GM19463 (cell line): Measurements from ENCODE around the gene P2RY12.

Experiments used
- ATAC-seq: cut with Tn5 transposase; IDR thresholded peaks from one replicate; pipeline ENCODE4 v1.9.1; 2021; ENCODE audit warnings: mild to moderate bottlenecking, moderate library complexity; ENCODE audit not compliant: unreplicated experiment

The P2RY12 gene

GRCh38 chr3:151347432-151347831 lies 37.1 kb downstream of the P2RY12 start:
- ATAC-seq, result no peak

GRCh38 chr3:151346292-151346691 lies 38.3 kb downstream of the P2RY12 start:
- ATAC-seq, result no peak

- ATAC-seq, result no peak
Measured at GRCh38 chr3:151345859-151346258, 38.7 kb downstream of the P2RY12 start.

- ATAC-seq, result no peak
Measured at GRCh38 chr3:151331696-151332095, 52.9 kb downstream of the P2RY12 start.

- no peak for ATAC-seq
Measured at GRCh38 chr3:151330899-151331298, 53.7 kb downstream of the P2RY12 start.

- no peak for ATAC-seq
Measured at GRCh38 chr3:151330379-151330778, 54.2 kb downstream of the P2RY12 start.

GRCh38 chr3:151329363-151329762 lies 55.2 kb downstream of the P2RY12 start, which contains the start of gene P2RY13:
Gene P2RY13, minus strand, starts transcription at chr3:151329549. Its CDS starts 21 bp downstream, at chr3:151329528.
- no peak for ATAC-seq

GRCh38 chr3:151328298-151328995 lies 56.1 kb downstream of the P2RY12 start:
- peak; percentile 41 for ATAC-seq

- ATAC-seq, result no peak
Measured at GRCh38 chr3:151327571-151328198, 56.9 kb downstream of the P2RY12 start.

- no peak for ATAC-seq
Measured at GRCh38 chr3:151322511-151322910, 62.0 kb downstream of the P2RY12 start.

- ATAC-seq, result no peak
Measured at GRCh38 chr3:151321526-151321925, 63.0 kb downstream of the P2RY12 start.

GRCh38 chr3:151320131-151320530 lies 64.4 kb downstream of the P2RY12 start:
- ATAC-seq, result no peak

GRCh38 chr3:151319628-151320027 lies 64.9 kb downstream of the P2RY12 start:
- ATAC-seq, result no peak

- no peak for ATAC-seq
Measured at GRCh38 chr3:151318991-151319390, 65.6 kb downstream of the P2RY12 start.

GRCh38 chr3:151318313-151318712 lies 66.2 kb downstream of the P2RY12 start:
- no peak for ATAC-seq

GRCh38 chr3:151316267-151316991 lies 68.1 kb downstream of the P2RY12 start, which contains the start of gene GPR87:
Gene GPR87, minus strand, starts transcription at chr3:151316820. Its CDS starts 16,720 bp downstream, at chr3:151300100.
- peak; percentile 75 for ATAC-seq

- no peak for ATAC-seq
Measured at GRCh38 chr3:151315846-151316245, 68.7 kb downstream of the P2RY12 start.

GRCh38 chr3:151315136-151315535 lies 69.4 kb downstream of the P2RY12 start:
- ATAC-seq, result no peak

GRCh38 chr3:151314593-151314992 lies 70.0 kb downstream of the P2RY12 start:
- no peak for ATAC-seq

- ATAC-seq, result no peak
Measured at GRCh38 chr3:151314137-151314536, 70.4 kb downstream of the P2RY12 start.

GRCh38 chr3:151312972-151313371 lies 71.6 kb downstream of the P2RY12 start:
- ATAC-seq, result no peak

GRCh38 chr3:151309566-151309965 lies 75.0 kb downstream of the P2RY12 start:
- no peak for ATAC-seq
